HL-60 (cell line): ENCODE results near the gene IFI44L.

Experiments
- DNase-seq, 2 experiments: peaks; one replicate each; pipeline ENCODE4 v3.0.0-alpha.2; 2010 to 2020; ENCODE audit warnings: low read depth in 1 of 2, low spot score in 1 of 2
- H3K27ac ChIP-seq: fragments of 250-450 bp; sonication (Bioruptor Pico); replicated peaks from 2 replicates; pipeline ENCODE4 v1.5.1; 2020; ENCODE audit warnings: mild to moderate bottlenecking, moderate library complexity
- H3K27me3 ChIP-seq: fragments of 250-450 bp; sonication (Bioruptor Pico); 2 replicates; pipeline ENCODE4 v1.5.1; 2021; ENCODE audit warnings: mild to moderate bottlenecking, moderate library complexity; ENCODE audit not compliant: insufficient read depth, poor library complexity, severe bottlenecking
- H3K4me3 ChIP-seq: replicated peaks from 2 replicates; pipeline ENCODE4 v1.5.1; 2011; ENCODE audit warnings: mild to moderate bottlenecking, control low read depth, low read length; ENCODE audit not compliant: insufficient read depth
- CTCF ChIP-seq: IDR thresholded peaks from one replicate; pipeline ENCODE4 v1.5.1; 2011; ENCODE audit warnings: low read length, control low read depth, inconsistent platforms; ENCODE audit not compliant: insufficient read depth
- GABPA ChIP-seq: IDR thresholded peaks from 2 replicates; pipeline ENCODE4 v1.6.1; 2012; ENCODE audit warnings: low read depth
- POLR2AphosphoS5 ChIP-seq: IDR thresholded peaks from 2 replicates; pipeline ENCODE4 v1.6.1; 2012; ENCODE audit warnings: low read depth
- REST ChIP-seq: IDR thresholded peaks from 2 replicates; pipeline ENCODE4 v1.6.1; 2012; ENCODE audit warnings: low read depth; ENCODE audit not compliant: insufficient replicate concordance
- SPI1 ChIP-seq: IDR thresholded peaks from 2 replicates; pipeline ENCODE4 v1.6.1; 2012; ENCODE audit warnings: low read depth, mild to moderate bottlenecking, borderline replicate concordance

IFI44L gene

DNA sequence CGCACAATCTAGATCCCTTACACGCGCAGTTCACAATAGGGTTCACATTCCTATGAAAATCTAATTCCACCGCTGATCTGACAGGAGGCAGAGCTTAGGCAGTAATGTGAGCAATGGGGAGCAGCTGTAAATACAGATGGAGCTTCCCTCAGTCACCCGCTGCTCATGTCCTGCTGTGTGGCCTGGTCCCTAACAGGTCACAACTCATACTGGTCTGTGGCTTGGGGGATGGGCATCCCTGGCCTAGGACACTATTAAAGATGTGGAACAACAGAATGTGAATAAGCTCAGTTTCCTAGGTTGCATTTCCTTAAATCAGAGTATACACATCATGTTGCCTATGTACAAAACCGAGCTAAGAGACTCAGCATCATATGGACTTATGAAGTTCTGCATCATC lies 45.6 kb downstream of the IFI44L start:
- Histone ChIP-seq H3K4me3 (no peak overlapping the region), H3K27ac (no peak overlapping the region), H3K27me3 (peaks cover 2% of the 10 kb centered on the region)
- TF ChIP-seq POLR2AphosphoS5 (no peak), GABPA (no peak)
- no peak for DNase-seq

- DNase-seq = no peak
- H3K4me3 ChIP-seq = no peak overlapping the region
These were observed 47.7 kb downstream of the IFI44L start for GRCh38 chr1:78667939-78668338.

GRCh38 chr1:78668427-78668826 lies 48.2 kb downstream of the IFI44L start:
- H3K27ac ChIP-seq = no peak overlapping the region
- no peak for TF ChIP-seq REST
- no peak for TF ChIP-seq CTCF
- TF ChIP-seq SPI1 = no peak
- TF ChIP-seq POLR2AphosphoS5 = no peak
- no peak for TF ChIP-seq GABPA
- no peak for DNase-seq

More at GRCh38 chr1:78667939-78668338, 47.7 kb downstream of the IFI44L start:
- TF ChIP-seq CTCF (no peak), SPI1 (no peak), GABPA (no peak), POLR2AphosphoS5 (no peak), REST (no peak)
- H3K27ac ChIP-seq = no peak overlapping the region
- H3K27me3 ChIP-seq = peaks cover 4% of the 10 kb centered on the region

DNA sequence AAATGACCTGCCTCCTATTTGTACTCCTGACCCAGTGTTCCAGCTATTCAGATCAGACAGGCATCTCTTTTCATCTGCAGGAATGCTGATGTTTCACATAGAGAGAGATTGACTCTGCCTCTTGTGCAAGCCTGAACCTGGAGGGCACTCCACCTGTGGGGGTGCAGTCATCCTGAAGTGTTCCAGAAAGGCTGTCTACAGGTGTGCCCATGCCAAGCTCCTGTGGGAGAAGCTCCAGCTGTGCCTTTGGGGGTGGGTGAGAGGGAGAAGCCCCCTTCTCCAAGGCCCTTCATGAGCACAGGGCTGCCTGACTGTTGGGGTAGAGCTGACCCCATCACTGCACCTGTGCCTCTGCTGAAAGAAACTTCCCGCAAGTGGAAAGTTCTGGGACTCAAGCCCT lies 52.2 kb downstream of the IFI44L start:
- peaks cover 2% of the 10 kb centered on the region for H3K27me3 ChIP-seq
- no peak overlapping the region for H3K4me3 ChIP-seq
- no peak overlapping the region for H3K27ac ChIP-seq
- DNase-seq = no peak
- TF ChIP-seq CTCF = no peak
- TF ChIP-seq SPI1 = no peak
- no peak for TF ChIP-seq REST
- no peak for TF ChIP-seq POLR2AphosphoS5
- TF ChIP-seq GABPA = no peak

More at GRCh38 chr1:78668427-78668826, 48.2 kb downstream of the IFI44L start:
- Histone ChIP-seq H3K4me3 (no peak overlapping the region), H3K27me3 (peaks cover 4% of the 10 kb centered on the region)
